PFSK-1 (cell line): Measurements from ENCODE around the gene TMEM39B.

Experiments used
- FOXP2 ChIP-seq: optimal IDR thresholded peaks from 2 replicates; pipeline ENCODE3; 2011; ENCODE audit warnings: borderline replicate concordance, control low read depth, inconsistent platforms; ENCODE audit not compliant: insufficient read depth; ENCODE audit errors: extremely low read length, extremely low read depth
- POLR2AphosphoS5 ChIP-seq: IDR thresholded peaks from 2 replicates; pipeline ENCODE4 v1.6.1; 2012; ENCODE audit warnings: low read depth, mild to moderate bottlenecking, control low read depth, low read length, moderate library complexity
- REST ChIP-seq, 2 experiments: IDR thresholded peaks; 2 replicates each; pipeline versions ENCODE4 v1.6.1 to v1.8.0; 2011 to 2012; ENCODE audit warnings: low read depth in 2 of 2, low read length in 2 of 2, control low read depth in 1 of 2, inconsistent platforms in 1 of 2, mild to moderate bottlenecking in 1 of 2, moderate library complexity in 1 of 2; ENCODE audit not compliant: insufficient read depth in 1 of 2
- SIN3A ChIP-seq: IDR thresholded peaks from 2 replicates; pipeline ENCODE4 v1.6.1; 2012; ENCODE audit warnings: mild to moderate bottlenecking, low read length, moderate library complexity, borderline replicate concordance; ENCODE audit not compliant: insufficient read depth
- TAF1 ChIP-seq: IDR thresholded peaks from 2 replicates; pipeline ENCODE4 v1.6.1; 2012; ENCODE audit warnings: low read length, control low read depth, borderline replicate concordance; ENCODE audit not compliant: insufficient read depth

TMEM39B gene

GRCh38 chr1:32074841-32075240 is 2.1 kb downstream of the TMEM39B start:
- TF ChIP-seq FOXP2 = no peak
- no peak for TF ChIP-seq REST (IDR thresholded peaks at IDR 0.05; ENCODE audit: insufficient read depth in 1 of 2, low read depth in 2 of 2, low read length in 2 of 2)
- TF ChIP-seq POLR2AphosphoS5 = no peak
- TF ChIP-seq SIN3A = no peak
- TF ChIP-seq TAF1 = no peak

GRCh38 chr1:32077451-32077850 is 4.7 kb downstream of the TMEM39B start:
- TF ChIP-seq TAF1 (no peak), REST (IDR thresholded peaks at IDR 0.05; ENCODE audit: insufficient read depth in 1 of 2, low read depth in 2 of 2, low read length in 2 of 2) (no peak), POLR2AphosphoS5 (no peak), SIN3A (no peak), FOXP2 (no peak)

GRCh38 chr1:32082022-32082421 is 9.3 kb downstream of the TMEM39B start:
- TF ChIP-seq FOXP2 = no peak
- no peak for TF ChIP-seq POLR2AphosphoS5
- TF ChIP-seq TAF1 = no peak
- no peak for TF ChIP-seq SIN3A
- no peak for TF ChIP-seq REST (IDR thresholded peaks at IDR 0.05; ENCODE audit: insufficient read depth in 1 of 2, low read depth in 2 of 2, low read length in 2 of 2)

GRCh38 chr1:32091176-32091575 is 18.4 kb downstream of the TMEM39B start:
- TF ChIP-seq FOXP2 (no peak), SIN3A (no peak), POLR2AphosphoS5 (no peak)

GRCh38 chr1:32091591-32091990 is 18.9 kb downstream of the TMEM39B start:
- TF ChIP-seq SIN3A (no peak), REST (IDR thresholded peaks at IDR 0.05; ENCODE audit: insufficient read depth in 1 of 2, low read depth in 2 of 2, low read length in 2 of 2) (no peak), FOXP2 (no peak), POLR2AphosphoS5 (no peak), TAF1 (no peak)
